GM21737 (cell line): ENCODE results near the gene NRL.

Source experiments
- ATAC-seq: cut with Tn5 transposase; IDR thresholded peaks from one replicate; pipeline ENCODE4 v1.9.1; 2021; ENCODE audit warnings: mild to moderate bottlenecking, moderate library complexity; ENCODE audit not compliant: unreplicated experiment

NRL gene

DNA sequence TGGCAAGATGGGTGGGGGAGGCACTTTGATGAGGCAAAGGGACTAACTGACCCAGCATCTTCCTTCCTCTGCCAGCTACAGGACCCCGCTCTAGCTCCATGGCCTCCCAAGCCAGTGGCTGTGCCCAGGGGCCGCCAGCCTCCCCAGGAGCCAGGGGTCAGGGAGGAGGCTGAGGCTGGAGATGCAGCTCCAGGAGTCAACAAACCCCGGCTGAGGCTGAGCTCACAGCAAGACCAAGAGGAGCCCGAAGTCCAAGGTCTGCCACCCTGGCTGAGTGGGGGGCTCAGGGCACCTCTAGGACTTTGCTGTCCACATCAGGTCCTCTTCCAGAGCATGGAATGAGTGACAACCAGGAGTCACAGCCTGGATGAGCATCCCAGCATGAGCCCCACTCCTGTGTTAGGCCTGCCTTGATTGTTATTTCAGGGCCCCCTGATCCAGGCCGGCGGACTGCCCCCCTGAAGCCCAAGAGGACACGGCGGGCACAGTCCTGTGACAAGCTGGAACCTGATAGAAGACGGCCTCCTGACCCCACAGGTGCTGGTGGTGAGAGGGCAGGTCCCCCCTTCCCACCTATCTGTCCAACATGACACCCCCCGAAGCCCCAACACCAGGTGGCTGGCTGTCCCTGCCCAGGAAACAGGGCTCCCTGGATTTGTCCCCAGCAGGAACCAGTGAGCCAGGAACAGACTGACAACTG, 45.9 kb downstream of the NRL start:
- ATAC-seq, result no peak

DNA sequence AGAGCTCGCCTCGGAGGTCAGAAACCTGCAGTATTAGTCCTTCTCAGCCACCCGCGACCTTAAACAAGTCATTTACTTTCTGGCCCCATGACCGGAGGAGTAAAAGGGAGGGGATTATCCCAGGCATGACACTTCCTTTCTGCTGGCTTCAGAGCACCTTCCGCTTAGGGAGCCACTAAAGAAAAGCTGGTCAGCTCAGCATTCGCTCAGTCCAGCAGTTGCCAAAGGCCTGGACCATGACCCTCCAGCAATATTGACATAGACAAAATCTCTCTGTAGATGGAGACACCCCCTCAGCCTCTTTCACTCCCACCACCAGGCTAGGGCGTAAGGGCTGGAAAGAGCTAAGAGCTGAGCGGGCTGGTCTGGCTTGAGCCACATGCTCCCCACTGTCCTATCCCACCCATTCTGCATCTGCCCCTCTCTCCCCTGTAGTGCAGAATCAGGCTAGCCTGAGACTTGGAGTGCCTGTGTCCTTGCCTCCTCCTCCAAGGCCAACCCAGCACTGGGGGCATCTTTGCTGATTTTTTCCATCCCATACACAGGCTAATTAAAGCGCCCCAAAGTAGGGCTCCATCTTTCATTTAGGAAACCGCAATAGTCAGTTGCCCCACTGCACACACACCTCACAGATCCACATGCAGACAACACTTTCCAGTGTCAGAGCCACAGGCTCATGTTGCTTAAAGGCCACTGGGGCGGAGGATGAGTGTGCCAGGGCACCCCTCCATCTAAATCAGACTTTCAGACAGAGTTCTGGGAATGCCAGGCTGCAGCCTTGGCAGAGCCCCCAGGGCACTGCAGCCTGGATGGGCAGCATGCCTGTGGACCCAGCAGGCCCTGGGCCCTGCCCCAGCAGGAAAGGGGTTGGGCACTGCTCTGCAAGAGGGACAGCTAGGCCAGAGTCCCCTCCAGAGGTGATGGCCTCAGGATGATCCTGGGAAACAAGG, 47.3 kb downstream of the NRL start:
- no peak for ATAC-seq

- no peak for ATAC-seq
These were observed 48.1 kb downstream of the NRL start for GRCh38 chr14:24066496-24067132.

GRCh38 chr14:24065408-24065807, 49.3 kb downstream of the NRL start:
- ATAC-seq, result no peak

- ATAC-seq, result no peak
These were observed 49.9 kb downstream of the NRL start for GRCh38 chr14:24064856-24065255.

- no peak for ATAC-seq
These were observed 50.5 kb downstream of the NRL start for GRCh38 chr14:24064091-24064795.

- ATAC-seq, result no peak
These were observed 51.4 kb downstream of the NRL start for GRCh38 chr14:24063263-24063836.

DNA sequence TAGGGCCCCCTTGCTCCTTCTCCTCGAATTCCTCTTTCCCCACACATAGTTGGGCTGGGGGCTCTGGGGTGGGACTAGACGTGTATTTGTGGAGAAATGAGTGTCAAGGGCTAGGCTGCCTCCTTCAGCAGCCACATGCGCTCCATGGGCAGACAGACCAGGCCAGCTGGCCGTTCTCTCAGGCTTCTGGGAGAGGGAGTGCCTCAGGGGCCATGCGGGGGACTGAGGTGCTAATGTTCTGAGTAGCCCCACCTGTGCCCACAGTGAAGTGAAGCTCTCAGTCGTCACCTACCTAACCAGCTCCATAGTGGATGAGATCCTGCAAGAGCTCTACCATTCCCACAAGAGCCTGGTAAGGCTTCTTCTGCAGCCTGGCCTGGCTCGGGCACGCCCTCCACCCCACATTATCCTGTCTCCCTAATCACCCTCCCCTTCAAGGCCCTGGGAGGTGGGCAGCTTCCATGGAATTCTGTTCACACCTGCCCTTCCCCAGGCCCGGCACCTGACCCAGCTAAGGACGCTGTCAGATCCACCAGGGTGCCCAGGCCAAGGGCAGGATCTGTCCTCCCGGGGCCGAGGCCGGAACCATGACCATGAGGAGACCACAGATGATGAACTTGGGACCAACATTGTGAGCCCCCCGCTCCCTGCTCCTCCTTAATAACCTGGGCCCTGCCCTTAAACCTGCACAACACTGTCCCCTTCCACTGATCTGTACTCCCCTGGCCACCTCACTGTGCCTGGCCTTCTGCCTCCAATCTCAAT, 52.4 kb downstream of the NRL start:
- no peak for ATAC-seq

DNA sequence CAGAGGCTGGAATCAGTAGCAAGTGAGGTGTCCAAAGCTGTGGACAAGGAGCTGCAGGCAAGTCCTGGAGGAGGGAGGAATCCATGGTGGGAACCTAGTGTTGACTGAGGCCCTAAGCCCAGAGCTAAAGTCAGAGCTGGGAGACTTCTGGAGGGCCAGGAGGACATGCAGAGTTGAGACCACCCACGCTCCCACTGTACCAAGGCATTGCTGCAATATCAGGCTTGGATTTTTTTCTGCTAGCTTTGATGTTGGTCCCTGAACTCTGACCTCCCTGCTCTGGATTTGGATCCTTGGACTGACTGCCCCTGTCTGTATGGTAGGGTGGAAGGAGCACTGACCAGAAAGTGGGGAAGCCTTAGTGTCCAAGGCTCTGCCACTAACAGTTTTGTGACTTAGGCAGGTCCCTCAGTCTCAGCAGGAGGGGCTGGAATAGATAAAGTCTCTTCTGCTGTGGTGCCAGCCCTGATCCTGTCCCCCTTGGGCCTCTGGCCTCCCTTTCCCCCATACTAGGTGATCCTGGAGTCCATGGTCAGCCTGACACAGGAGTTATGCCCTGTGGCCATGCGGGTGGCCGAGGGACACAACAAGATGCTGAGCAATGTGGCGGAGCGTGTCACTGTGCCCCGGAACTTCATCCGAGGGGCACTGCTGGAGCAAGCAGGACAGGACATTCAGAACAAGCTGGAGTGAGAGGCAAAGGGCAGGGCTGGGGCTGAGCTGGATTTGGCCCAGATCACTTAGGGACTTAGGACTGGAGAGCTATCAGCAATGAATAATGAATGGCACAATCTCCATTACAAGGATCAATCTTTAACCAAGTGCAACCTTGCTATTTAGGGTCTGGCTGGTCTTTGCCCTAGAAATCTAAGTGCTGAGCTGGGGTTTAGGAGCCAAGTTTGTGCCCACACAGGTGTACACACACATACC, 53.5 kb downstream of the NRL start:
- ATAC-seq, result no peak

GRCh38 chr14:24060443-24060842, 54.3 kb downstream of the NRL start:
- no peak for ATAC-seq

- no peak for ATAC-seq
These were observed 54.8 kb downstream of the NRL start for GRCh38 chr14:24059841-24060388.

GRCh38 chr14:24058951-24059475, 55.7 kb downstream of the NRL start:
- ATAC-seq, result no peak

- ATAC-seq, result peak; percentile 48
These were observed 56.3 kb downstream of the NRL start for GRCh38 chr14:24058260-24058950.

DNA sequence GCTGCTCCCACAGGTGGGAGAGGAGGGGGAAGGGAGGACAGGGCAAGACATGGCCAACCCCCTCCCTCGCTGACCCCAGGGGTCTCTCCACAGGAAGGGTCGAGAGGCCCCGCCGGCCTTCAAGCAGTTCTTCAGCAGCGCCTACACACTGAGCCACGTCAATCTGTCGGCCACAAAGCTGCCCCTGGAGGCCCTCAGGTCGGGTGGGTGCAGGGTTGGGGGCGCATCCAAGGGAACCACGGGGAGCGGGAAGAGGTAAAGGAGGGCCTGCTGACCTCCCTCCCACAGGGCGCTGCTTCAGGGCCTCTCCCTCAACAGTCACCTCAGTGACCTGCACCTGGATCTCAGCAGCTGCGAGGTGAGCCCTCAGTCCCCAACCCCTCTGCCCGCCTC, 56.9 kb downstream of the NRL start:
- ATAC-seq, result no peak

DNA sequence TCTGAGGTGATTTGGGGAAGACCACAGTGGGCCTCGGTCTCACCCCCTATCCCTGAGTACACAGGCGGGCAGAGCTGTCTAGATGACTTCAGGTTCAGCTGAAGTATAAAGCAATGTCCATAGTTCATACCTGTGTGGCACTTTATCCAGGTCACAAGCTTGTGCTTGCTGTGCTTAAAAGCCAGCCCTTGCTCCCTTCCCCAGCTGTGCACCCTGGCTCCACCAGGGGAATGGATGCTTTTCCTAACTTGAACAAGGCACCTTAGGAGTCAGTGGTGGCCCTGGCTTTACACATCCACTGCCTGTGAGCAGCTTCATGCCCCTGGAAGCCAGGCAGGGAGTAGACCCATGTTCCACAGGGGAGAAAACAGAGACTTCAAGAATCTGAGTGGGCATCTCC, 57.5 kb downstream of the NRL start:
- ATAC-seq, result no peak

DNA sequence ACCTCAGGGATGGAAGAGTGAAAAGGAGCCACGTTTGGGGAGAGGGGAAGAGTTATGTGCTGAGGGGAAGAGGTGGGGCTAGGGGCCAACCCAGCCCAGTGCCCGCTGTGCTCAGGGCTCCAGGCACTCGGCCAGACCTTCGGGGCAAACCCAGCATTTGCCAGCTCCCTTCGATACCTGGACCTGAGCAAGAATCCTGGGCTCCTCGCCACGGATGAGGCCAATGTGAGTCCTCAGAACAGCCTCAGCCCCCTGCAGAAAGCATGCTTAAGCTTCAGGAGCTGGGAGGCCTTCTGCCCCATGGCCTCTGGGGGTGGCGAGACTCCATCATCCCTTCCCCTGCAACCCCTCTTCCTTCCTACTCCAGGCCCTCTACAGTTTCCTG, 58.0 kb downstream of the NRL start:
- no peak for ATAC-seq

GRCh38 chr14:24055971-24056799, 58.6 kb downstream of the NRL start:
- ATAC-seq, result no peak
